Epithelial cell of proximal tubule (primary cell): ENCODE measurements around the gene NMT2. TPM values are rescaled to one million over a fixed set of nuclear protein-coding genes. Genes with fewer than 3 reads are reported as not detected.

Experiments used
- DNase-seq: peaks from one replicate; pipeline ENCODE4 v3.0.0-alpha.2; 2011; ENCODE audit warnings: low read depth
- H3K4me3 ChIP-seq: 2 replicates; pipeline ENCODE4 v1.5.1; 2011; ENCODE audit warnings: low read depth, mild to moderate bottlenecking, low read length
- total RNA-seq: library from RNA; depleted of rRNA; stranded (reverse); fragments of >200 nt; gene quantifications from 2 replicates; pipeline ENCODE4 v1.2.3, GENCODE V29; 2015
- TF ChIP-seq, protein P1 (sequence below): conservative IDR thresholded peaks from 2 replicates; pipeline ENCODE4 v1.5.1; 2012; ENCODE audit warnings: low read depth, mild to moderate bottlenecking, low read length

Gene NMT2
- total RNA-seq, 1 donor from 2014 or later, result 28.5 TPM

DNA sequence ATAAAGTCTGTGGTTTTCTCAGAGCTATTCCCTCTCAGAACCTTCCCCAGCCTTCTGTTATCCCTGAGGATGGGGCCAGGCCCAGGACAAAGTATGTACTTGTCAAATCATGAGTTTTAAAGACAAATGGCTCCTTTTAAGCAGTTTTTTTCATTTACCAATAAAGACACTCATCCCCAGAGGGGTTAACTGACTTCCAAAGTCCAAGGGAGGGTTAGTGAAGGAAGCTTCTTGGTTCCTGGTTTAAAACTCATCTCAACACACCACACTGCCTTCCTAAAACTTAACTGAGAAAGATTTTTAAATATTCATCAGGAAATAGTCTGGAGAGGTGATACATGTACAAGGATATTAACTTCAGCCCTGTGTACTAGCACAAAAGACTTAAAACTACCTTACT lies 15.9 kb downstream of the NMT2 start:
- no peak for DNase-seq
- H3K4me3 ChIP-seq, result no peak overlapping the region
- TF ChIP-seq, protein P1, sequence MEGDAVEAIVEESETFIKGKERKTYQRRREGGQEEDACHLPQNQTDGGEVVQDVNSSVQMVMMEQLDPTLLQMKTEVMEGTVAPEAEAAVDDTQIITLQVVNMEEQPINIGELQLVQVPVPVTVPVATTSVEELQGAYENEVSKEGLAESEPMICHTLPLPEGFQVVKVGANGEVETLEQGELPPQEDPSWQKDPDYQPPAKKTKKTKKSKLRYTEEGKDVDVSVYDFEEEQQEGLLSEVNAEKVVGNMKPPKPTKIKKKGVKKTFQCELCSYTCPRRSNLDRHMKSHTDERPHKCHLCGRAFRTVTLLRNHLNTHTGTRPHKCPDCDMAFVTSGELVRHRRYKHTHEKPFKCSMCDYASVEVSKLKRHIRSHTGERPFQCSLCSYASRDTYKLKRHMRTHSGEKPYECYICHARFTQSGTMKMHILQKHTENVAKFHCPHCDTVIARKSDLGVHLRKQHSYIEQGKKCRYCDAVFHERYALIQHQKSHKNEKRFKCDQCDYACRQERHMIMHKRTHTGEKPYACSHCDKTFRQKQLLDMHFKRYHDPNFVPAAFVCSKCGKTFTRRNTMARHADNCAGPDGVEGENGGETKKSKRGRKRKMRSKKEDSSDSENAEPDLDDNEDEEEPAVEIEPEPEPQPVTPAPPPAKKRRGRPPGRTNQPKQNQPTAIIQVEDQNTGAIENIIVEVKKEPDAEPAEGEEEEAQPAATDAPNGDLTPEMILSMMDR, result no peak

DNA sequence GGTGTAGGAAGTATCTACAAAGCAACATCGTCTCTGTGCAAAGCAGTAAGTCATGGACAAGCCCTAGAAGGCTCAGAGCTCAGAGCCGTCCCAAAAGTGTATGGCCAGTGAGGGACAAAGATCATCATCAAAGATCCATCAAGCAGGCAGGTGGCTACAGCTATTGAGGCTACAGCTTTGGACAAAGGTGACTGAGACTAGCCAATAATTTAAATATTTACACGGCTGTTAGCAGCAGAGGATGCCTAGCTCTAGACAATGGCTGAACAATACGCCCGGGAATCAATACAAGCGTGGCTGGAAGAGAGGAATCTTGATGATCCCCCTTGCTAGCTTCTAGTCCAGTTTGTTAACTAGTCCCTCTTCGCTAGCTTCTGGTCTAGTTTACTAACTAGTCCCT lies 17.9 kb downstream of the NMT2 start:
- TF ChIP-seq, protein P1, result no peak

DNA sequence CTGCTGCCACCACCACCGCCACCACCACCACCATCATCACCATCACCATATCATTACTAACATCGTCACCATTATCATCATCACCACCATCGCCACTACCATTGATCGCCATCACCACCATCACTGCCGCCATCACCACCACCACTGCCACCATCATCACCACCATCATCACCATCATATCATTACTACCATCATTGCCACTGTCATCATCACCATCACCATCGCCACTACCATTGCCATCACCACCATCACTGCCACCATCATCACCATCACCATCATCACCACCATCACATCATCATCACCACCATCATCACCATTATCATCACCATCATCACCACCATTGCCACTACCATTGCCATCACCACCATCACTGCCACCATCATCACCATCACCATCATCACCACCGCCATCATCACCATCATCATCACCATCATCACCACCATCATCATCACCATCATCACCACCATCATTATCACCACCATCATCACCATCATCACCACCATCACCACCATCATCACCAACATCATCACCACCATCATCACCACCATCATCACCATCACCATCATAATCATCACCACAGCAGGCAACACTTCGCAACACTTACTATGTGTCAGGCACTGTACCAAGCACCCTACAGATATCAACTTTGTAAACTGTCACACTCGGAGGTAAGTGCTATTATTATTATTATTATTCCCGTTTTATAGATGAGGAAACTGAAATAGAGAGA lies 19.3 kb downstream of the NMT2 start:
- no peak for DNase-seq
- H3K4me3 ChIP-seq, result no peak overlapping the region
- TF ChIP-seq, protein P1, result no peak

More for the DNA sequence above, 17.9 kb downstream of the NMT2 start:
- DNase-seq, result no peak
- no peak overlapping the region for H3K4me3 ChIP-seq

DNA sequence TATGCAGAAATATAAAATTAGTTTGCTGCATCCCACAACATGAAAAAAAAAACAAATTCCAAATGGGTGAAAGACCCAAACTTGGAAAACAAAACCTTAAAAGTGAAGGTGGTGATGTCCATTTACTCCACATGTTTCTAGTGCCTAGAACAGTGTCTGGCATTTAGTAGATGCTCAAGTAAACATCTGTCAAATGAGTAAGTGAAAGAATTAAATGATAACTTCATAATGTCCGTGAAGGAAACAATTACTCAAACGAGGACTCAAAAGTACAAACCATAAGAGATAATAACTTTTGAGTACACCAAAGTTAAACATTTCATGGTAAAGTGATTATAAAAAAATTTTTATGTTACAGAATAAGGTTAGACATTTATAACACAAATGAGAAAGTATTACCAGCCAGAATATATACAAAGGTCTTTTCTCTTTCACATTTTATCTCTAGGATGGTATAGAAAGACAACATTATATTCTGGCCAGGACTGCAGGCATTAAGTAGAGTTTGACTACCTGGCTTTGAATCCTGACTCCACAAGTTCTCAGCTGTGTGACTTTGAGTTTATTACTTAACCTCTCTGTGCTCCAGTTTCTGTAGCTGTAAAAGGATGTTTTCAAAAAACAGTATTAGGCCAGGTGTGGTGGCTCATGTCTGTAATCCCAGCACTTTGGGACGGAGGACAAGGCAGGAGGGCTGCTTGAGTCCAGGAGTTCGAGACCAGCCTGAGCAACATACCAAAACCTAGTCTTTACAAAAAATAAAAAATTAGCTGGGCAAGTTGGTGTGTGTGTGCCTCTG lies 20.7 kb downstream of the NMT2 start:
- no peak for DNase-seq
- no peak overlapping the region for H3K4me3 ChIP-seq
- TF ChIP-seq, protein P1, result no peak

DNA sequence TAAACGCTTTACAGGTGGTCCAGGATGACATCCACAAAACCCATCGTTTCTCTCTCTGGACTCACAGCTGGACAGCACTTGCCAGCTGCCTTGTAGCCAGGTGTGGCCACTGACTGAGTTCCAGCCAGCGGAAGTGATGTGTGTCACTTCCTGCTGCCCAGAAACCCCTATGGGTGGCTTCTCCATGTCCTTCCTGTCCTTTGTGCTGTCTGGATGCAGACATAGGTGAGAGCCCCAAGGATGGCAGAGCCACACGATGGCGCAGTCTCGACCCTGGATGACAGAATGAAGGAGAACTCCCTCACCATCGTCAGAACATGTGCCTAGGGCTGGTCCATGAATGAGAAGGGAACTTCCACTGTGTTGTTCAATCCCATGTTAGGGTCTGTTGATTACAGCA lies 22.1 kb downstream of the NMT2 start:
- H3K4me3 ChIP-seq, result no peak overlapping the region
- TF ChIP-seq, protein P1, result no peak
- DNase-seq, result no peak

DNA sequence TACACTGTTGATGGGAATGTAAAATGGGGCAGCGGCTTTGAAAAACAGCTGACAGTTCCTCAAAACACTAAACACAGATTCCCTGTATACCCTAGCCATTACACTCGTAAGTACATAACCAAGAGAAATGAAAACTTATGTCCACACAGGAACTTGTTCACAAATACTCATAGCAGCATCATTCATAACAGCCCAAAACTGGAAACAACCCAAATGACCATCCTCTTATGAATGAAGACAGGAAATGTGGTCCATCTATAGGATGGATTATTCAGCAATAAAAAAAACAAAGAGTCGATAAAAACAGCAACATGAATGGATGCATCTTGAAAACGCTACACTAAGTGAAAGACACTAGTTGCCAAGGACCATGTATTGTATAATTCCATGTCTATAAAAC lies 23.7 kb downstream of the NMT2 start:
- no peak overlapping the region for H3K4me3 ChIP-seq
- TF ChIP-seq, protein P1, result no peak
- DNase-seq, result no peak
